Left ventricle myocardium inferior (tissue), 1 donor: ENCODE data around the gene TMEM63A. TPM values are rescaled to one million over a fixed set of nuclear protein-coding genes. Genes with fewer than 3 reads are reported as not detected.

Experiments used
- DNase-seq: peaks from one replicate; pipeline ENCODE4 v3.0.0-alpha.2; 2020
- H3K27ac ChIP-seq: fragments of 200-600 bp; replicated peaks from 2 replicates; pipeline ENCODE4 v1.8.0; 2021
- H3K27me3 ChIP-seq: fragments of 200-600 bp; 2 replicates; pipeline ENCODE4 v1.8.0; 2021; ENCODE audit warnings: low read depth
- H3K36me3 ChIP-seq: fragments of 200-600 bp; 2 replicates; pipeline ENCODE4 v1.8.0; 2021
- H3K4me1 ChIP-seq: fragments of 200-600 bp; 2 replicates; pipeline ENCODE4 v1.8.0; 2021
- H3K4me3 ChIP-seq: fragments of 200-600 bp; 2 replicates; pipeline ENCODE4 v1.8.0; 2021; ENCODE audit warnings: mild to moderate bottlenecking, moderate library complexity
- H3K9me3 ChIP-seq: fragments of 200-600 bp; replicated peaks from 2 replicates; pipeline ENCODE4 v1.8.0; 2021
- CTCF ChIP-seq: fragments of 200-600 bp; IDR thresholded peaks from 2 replicates; pipeline ENCODE4 v1.8.0; 2021; ENCODE audit warnings: antibody characterized with exemption, mild to moderate bottlenecking, borderline replicate concordance
- intact Hi-C: fragments of 100-400 bp; cut with micrococcal nuclease; formaldehyde crosslinking; loops from one replicate; pipeline ENCODE4 v1.11.0; 2022
- total RNA-seq: library from RNA; stranded (reverse); fragmentation: NEBNext Ultra II Directional; extraction: Animal tissue kit (Norgen Biotek cat#: 25700); gene quantifications from one replicate; pipeline ENCODE4 v1.2.1, GENCODE V29; 2021
- donor health status: DM: no; HTN: yes; CAD: no; lungs with severe emphysema.

TMEM63A gene
- total RNA-seq, 1 donor from 2014 or later = 30.4 TPM

- intact Hi-C loops = no loop called here
- TF ChIP-seq CTCF = no peak
- Histone ChIP-seq H3K27ac (no peak overlapping the region), H3K4me1 (no peaks in the 10 kb centered on the region), H3K36me3 (peaks cover 95% of the 10 kb centered on the region), H3K27me3 (no peaks in the 10 kb centered on the region), H3K4me3 (no peak overlapping the region), H3K9me3 (no peaks in the 10 kb centered on the region)
- DNase-seq = no peak
These were observed 21.2 kb downstream of the TMEM63A start for GRCh38 chr1:225860876-225861441.

- Histone ChIP-seq H3K9me3 (no peaks in the 10 kb centered on the region), H3K4me1 (no peaks in the 10 kb centered on the region), H3K4me3 (no peak overlapping the region), H3K27ac (no peak overlapping the region), H3K36me3 (peaks cover 91% of the 10 kb centered on the region), H3K27me3 (no peaks in the 10 kb centered on the region)
- no peak for TF ChIP-seq CTCF
- no peak for DNase-seq
- intact Hi-C loops = no loop called here
These were observed 22.1 kb downstream of the TMEM63A start for GRCh38 chr1:225860107-225860506.

- no peak overlapping the region for H3K27ac ChIP-seq
- no peaks in the 10 kb centered on the region for H3K9me3 ChIP-seq
- no peak overlapping the region for H3K4me3 ChIP-seq
- intact Hi-C loops = no loop called here
- H3K4me1 ChIP-seq = no peaks in the 10 kb centered on the region
- peaks cover 91% of the 10 kb centered on the region for H3K36me3 ChIP-seq
- TF ChIP-seq CTCF = no peak
- no peak for DNase-seq
- no peaks in the 10 kb centered on the region for H3K27me3 ChIP-seq
These were observed 23.0 kb downstream of the TMEM63A start for GRCh38 chr1:225859151-225859550.

- peaks cover 90% of the 10 kb centered on the region for H3K36me3 ChIP-seq
- TF ChIP-seq CTCF = no peak
- H3K4me1 ChIP-seq = no peaks in the 10 kb centered on the region
- H3K4me3 ChIP-seq = no peak overlapping the region
- intact Hi-C loops = no loop called here
- DNase-seq = no peak
- H3K27me3 ChIP-seq = no peaks in the 10 kb centered on the region
- H3K9me3 ChIP-seq = no peaks in the 10 kb centered on the region
- no peak overlapping the region for H3K27ac ChIP-seq
These were observed 24.9 kb downstream of the TMEM63A start for GRCh38 chr1:225857256-225857655.

- Histone ChIP-seq H3K36me3 (peaks cover 82% of the 10 kb centered on the region), H3K27ac (no peak overlapping the region), H3K4me3 (no peak overlapping the region), H3K4me1 (peaks cover 13% of the 10 kb centered on the region), H3K27me3 (no peaks in the 10 kb centered on the region), H3K9me3 (no peaks in the 10 kb centered on the region)
- TF ChIP-seq CTCF = no peak
- intact Hi-C loops = no loop called here
- DNase-seq = no peak
These were observed 26.5 kb downstream of the TMEM63A start for GRCh38 chr1:225855503-225856300.
